ENCODE results near the gene ALPK3. TPM values are rescaled to one million over a fixed set of nuclear protein-coding genes. Genes with fewer than 3 reads are reported as not detected.

The ALPK3 gene
- total RNA-seq, 4 donors from 2014 or later = 0.42 to 1.4 (median 0.46) TPM

DNA sequence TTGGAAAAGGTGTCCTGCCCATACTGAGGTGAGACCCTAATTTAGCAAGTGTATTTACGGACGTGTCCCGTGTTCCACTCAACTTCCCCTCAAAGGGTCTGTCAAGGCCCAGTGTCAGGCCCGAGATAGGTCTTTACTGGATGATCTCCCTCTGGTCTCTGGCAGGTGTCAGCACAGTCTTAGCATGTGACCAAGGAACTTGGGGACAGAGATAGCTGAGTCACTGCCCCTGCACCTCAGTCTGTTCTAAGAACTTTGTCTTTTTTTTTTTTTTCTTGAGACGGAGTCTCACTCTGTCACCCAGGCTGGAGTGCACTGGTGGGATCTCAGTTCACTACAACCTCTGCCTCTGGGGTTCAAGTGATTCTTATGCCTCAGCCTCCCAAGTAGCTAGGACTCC, 32.1 kb upstream of the ALPK3 start:
- no peak for TF ChIP-seq CTCF (IDR thresholded peaks at IDR 0.05)
- no peak for TF ChIP-seq POLR2A (IDR thresholded peaks at IDR 0.05)
- 76 to 90% methylated on average over 5 of the region's 5 CpGs for WGBS, 2 donors
- intact Hi-C loops (cut with DNase I; ENCODE audit: low total_unique reads) = no loop called here
- no peak for DNase-seq (ENCODE audit: low spot score in 2 of 2)
- no peak overlapping the region for H3K4me3 ChIP-seq (ENCODE audit: low read depth, poor library complexity, severe bottlenecking)

DNA sequence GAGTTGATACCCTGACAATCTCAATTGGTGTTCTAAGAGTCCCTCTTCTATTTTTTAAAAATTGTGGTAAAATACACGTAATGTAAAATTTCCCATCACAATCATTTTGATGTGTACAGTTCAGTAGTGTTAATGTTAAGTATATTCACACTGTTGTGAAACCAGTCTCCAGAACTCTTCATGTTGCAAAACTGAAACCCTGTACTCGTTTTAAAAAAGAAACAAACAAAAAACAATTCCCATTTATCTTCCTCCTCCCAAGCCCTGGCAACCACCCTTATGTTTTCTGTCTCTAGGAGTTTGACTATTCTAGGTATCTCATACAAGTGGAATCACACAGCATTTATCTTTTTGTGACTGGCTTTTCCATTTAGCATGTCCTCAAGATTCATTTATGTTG, 28.7 kb upstream of the ALPK3 start:
- 66 to 69% methylated on average over 2 of the region's 2 CpGs for WGBS, 2 donors
- no peak overlapping the region for H3K4me3 ChIP-seq (ENCODE audit: low read depth, poor library complexity, severe bottlenecking)
- intact Hi-C loops (cut with DNase I; ENCODE audit: low total_unique reads) = no loop called here
- no peak for DNase-seq (ENCODE audit: low spot score in 2 of 2)
- TF ChIP-seq CTCF (IDR thresholded peaks at IDR 0.05) = no peak
- no peak for TF ChIP-seq POLR2A (IDR thresholded peaks at IDR 0.05)

DNA sequence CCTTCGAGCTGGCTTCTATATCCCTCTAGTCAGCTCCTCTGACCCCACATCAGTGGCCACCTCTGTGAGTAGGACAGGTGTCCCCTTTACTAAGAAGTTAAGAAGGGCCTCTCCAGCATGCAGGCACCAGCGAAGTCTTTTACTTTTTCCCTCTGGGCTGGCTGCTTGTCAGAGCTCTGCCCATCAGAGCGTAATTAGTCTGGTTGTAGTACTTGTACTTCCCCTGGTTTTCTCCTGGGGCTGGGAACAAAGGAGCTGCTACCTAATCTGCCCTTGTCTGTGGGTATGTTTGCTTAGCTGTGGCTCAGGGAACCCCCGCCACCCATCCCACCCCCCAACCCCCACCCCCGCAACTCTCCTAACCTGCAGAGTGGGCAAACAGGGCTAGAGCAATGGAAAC, 27.4 kb upstream of the ALPK3 start:
- no peak for TF ChIP-seq CTCF (IDR thresholded peaks at IDR 0.05)
- TF ChIP-seq POLR2A (IDR thresholded peaks at IDR 0.05) = no peak
- intact Hi-C loops (cut with DNase I; ENCODE audit: low total_unique reads) = no loop called here
- no peak for DNase-seq (ENCODE audit: low spot score in 2 of 2)
- no peak overlapping the region for H3K4me3 ChIP-seq (ENCODE audit: low read depth, poor library complexity, severe bottlenecking)
- 90 to 95% methylated on average over 5 of the region's 5 CpGs for WGBS, 2 donors

DNA sequence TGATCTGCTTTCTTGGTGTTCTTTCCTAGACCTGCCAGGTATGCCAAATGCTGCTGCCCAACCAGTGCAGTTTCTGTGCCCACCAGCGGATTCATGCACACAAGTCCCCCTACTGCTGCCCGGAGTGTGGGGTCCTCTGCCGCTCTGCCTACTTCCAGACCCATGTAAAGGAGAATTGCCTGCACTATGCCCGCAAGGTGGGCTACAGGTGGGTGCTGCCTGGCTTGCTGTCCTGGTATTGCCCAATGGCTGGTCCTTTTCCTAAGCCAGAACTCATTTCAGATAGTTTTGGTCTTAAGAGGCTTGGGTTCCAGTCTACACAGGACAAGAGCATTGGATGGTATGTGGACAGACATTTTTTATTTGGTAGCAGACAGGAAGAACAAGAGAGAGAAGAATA, 26.5 kb upstream of the ALPK3 start:
- WGBS, 2 donors = 96 to 100% methylated on average over 4 of the region's 4 CpGs
- intact Hi-C loops (cut with DNase I; ENCODE audit: low total_unique reads) = no loop called here
- no peak for TF ChIP-seq POLR2A (IDR thresholded peaks at IDR 0.05)
- TF ChIP-seq CTCF (IDR thresholded peaks at IDR 0.05) = no peak
- H3K4me3 ChIP-seq (ENCODE audit: low read depth, poor library complexity, severe bottlenecking) = no peak overlapping the region
- DNase-seq (ENCODE audit: low spot score in 2 of 2) = no peak

DNA sequence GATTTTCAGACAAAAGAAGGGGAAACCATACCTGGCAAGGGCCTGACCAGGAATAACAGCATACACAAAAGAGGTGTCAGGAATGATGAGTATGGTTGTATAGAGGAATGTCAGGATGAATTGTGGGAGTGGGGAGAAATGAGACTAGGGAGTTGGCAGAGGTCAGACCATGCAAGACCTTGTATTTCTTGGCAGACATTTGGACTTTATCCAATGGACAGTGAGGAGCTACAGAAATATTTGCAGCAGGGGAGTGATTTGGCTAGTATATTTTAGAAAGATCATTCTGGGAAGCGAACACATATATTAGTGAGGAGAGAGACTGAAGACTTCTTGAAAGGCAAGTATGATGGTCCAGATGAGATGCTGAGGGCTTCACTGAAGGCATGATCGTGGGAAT, 25.4 kb upstream of the ALPK3 start:
- 98% methylated on average over 2 of the region's 2 CpGs for WGBS, 2 donors
- intact Hi-C loops (cut with DNase I; ENCODE audit: low total_unique reads) = no loop called here
- DNase-seq (ENCODE audit: low spot score in 2 of 2) = no peak
- TF ChIP-seq POLR2A (IDR thresholded peaks at IDR 0.05) (no peak), CTCF (IDR thresholded peaks at IDR 0.05) (no peak)
- H3K4me3 ChIP-seq (ENCODE audit: low read depth, poor library complexity, severe bottlenecking) = no peak overlapping the region

GRCh38 chr15:84793431-84794161, 23.6 kb upstream of the ALPK3 start:
- H3K4me3 ChIP-seq (ENCODE audit: low read depth, poor library complexity, severe bottlenecking) = no peak overlapping the region
- TF ChIP-seq CTCF (IDR thresholded peaks at IDR 0.05) = no peak
- no peak for TF ChIP-seq POLR2A (IDR thresholded peaks at IDR 0.05)
- no peak for DNase-seq (ENCODE audit: low spot score in 2 of 2)
- intact Hi-C loops (cut with DNase I; ENCODE audit: low total_unique reads) = no loop called here
- 97% methylated on average over 7 of the region's 7 CpGs for WGBS, 2 donors

All from lower leg skin (tissue), 4 donors.